Neural progenitor cell (in vitro differentiated cells): ENCODE data around the gene C4B.
"Not testable (repeated sequence)": the region's sequence is repeated elsewhere in the genome, so short reads cannot be mapped to it uniquely, and the experiment has no call there.

Experiments used
- CTCF ChIP-seq: fragments of 200-600 bp; sonication (generic); IDR thresholded peaks from 2 replicates; pipeline ENCODE4 v1.5.1; 2017; ENCODE audit warnings: antibody characterized with exemption, mild to moderate bottlenecking
- EZH2 ChIP-seq: fragments of 200-600 bp; sonication (generic); IDR thresholded peaks from 2 replicates; pipeline ENCODE4 v1.6.1; 2017; ENCODE audit warnings: antibody characterized with exemption, mild to moderate bottlenecking, moderate library complexity
- EZH2phosphoT487 ChIP-seq: fragments of 200-600 bp; sonication (generic); IDR thresholded peaks from 2 replicates; pipeline ENCODE4 v1.6.1; 2017; ENCODE audit warnings: antibody characterized with exemption

GRCh38 chr6:31980998-31981397 is 33.6 kb upstream of the C4B start:
- not testable (repeated sequence) for TF ChIP-seq CTCF, EZH2, EZH2phosphoT487
